ENCODE measurements around the gene HNRNPH1. TPM values are rescaled to one million over a fixed set of nuclear protein-coding genes. Genes with fewer than 3 reads are reported as not detected.

The HNRNPH1 gene
- total RNA-seq, 1 experiment from 2014 or later, result 972 TPM

- peaks cover 35% of the 10 kb centered on the region for H3K36me3 ChIP-seq (ENCODE audit: insufficient read depth, low read length, poor library complexity, severe bottlenecking)
- POLR2A ChIA-PET (ENCODE audit: low non-redundant PET), result interaction anchor here (0.5 to 1.4 kb wide), 9 partner anchors 10 to 1548 kb away, joined by 3 to 25 read pairs (median 4); no protein-coding TSS in a partner anchor
- peak overlapping the region; percentile 99 for H3K27ac ChIP-seq (ENCODE audit: low read depth, low read length, poor library complexity, severe bottlenecking)
- BruUV-seq (replicated peaks), result TSS peak; percentile 93
- H3K4me3 ChIP-seq (ENCODE audit: low read depth, low read length, poor library complexity, severe bottlenecking), result peak overlapping the region; percentile 91
- no peak for TF ChIP-seq CTCF (conservative IDR thresholded peaks at IDR 0.05; ENCODE audit: low read depth, low read length)
- TF ChIP-seq EZH2 (IDR thresholded peaks at IDR 0.05; ENCODE audit: borderline replicate concordance, low read depth, low read length, poor library complexity, severe bottlenecking), result no peak
- no peaks in the 10 kb centered on the region for H3K9me3 ChIP-seq (ENCODE audit: low read depth, low read length, poor library complexity, severe bottlenecking)
- DNase-seq (ENCODE audit: low spot score), result no peak
- H3K4me1 ChIP-seq (ENCODE audit: insufficient read depth, low read length, poor library complexity, severe bottlenecking), result peaks cover 20% of the 10 kb centered on the region
- intact Hi-C loops (cut with micrococcal nuclease; ENCODE audit: unreplicated experiment), result loop anchor here (1.0 kb wide), 1 partner anchor 108 kb away; the partner anchor contains the start of gene MAML1
- H3K27me3 ChIP-seq (replicated peaks; ENCODE audit: insufficient read depth, low read depth, low read length, poor library complexity), result no peaks in the 10 kb centered on the region
- CTCF ChIA-PET, result no interaction called here
These were observed 653 bp upstream of the HNRNPH1 start for GRCh38 chr5:179623906-179624741.

- Histone ChIP-seq H3K9me3 (ENCODE audit: low read depth, low read length, poor library complexity, severe bottlenecking) (no peaks in the 10 kb centered on the region), H3K4me3 (ENCODE audit: low read depth, low read length, poor library complexity, severe bottlenecking) (peak overlapping the region; percentile 91), H3K36me3 (ENCODE audit: insufficient read depth, low read length, poor library complexity, severe bottlenecking) (peaks cover 60% of the 10 kb centered on the region), H3K27ac (ENCODE audit: low read depth, low read length, poor library complexity, severe bottlenecking) (no peak overlapping the region), H3K4me1 (ENCODE audit: insufficient read depth, low read length, poor library complexity, severe bottlenecking) (peaks cover 45% of the 10 kb centered on the region), H3K27me3 (replicated peaks; ENCODE audit: insufficient read depth, low read depth, low read length, poor library complexity) (no peaks in the 10 kb centered on the region)
- TSS peak; percentile 34 for BruUV-seq (replicated peaks)
- intact Hi-C loops (cut with micrococcal nuclease; ENCODE audit: unreplicated experiment), result no loop called here
- ChIA-PET CTCF (no interaction called here), POLR2A (ENCODE audit: low non-redundant PET) (no interaction called here)
- DNase-seq (ENCODE audit: low spot score), result no peak
- no peak for TF ChIP-seq CTCF (conservative IDR thresholded peaks at IDR 0.05; ENCODE audit: low read depth, low read length)
- TF ChIP-seq EZH2 (IDR thresholded peaks at IDR 0.05; ENCODE audit: borderline replicate concordance, low read depth, low read length, poor library complexity, severe bottlenecking), result no peak
These were observed 1.8 kb downstream of the HNRNPH1 start for GRCh38 chr5:179621551-179622214.

GRCh38 chr5:179620703-179621350, 2.6 kb downstream of the HNRNPH1 start:
- ChIA-PET CTCF (no interaction called here), POLR2A (ENCODE audit: low non-redundant PET) (no interaction called here)
- H3K27me3 ChIP-seq (replicated peaks; ENCODE audit: insufficient read depth, low read depth, low read length, poor library complexity), result no peaks in the 10 kb centered on the region
- peak overlapping the region; percentile 91 for H3K4me3 ChIP-seq (ENCODE audit: low read depth, low read length, poor library complexity, severe bottlenecking)
- intact Hi-C loops (cut with micrococcal nuclease; ENCODE audit: unreplicated experiment), result no loop called here
- H3K27ac ChIP-seq (ENCODE audit: low read depth, low read length, poor library complexity, severe bottlenecking), result no peak overlapping the region
- no TSS peak for BruUV-seq (replicated peaks)
- no peaks in the 10 kb centered on the region for H3K9me3 ChIP-seq (ENCODE audit: low read depth, low read length, poor library complexity, severe bottlenecking)
- TF ChIP-seq CTCF (conservative IDR thresholded peaks at IDR 0.05; ENCODE audit: low read depth, low read length) (no peak), EZH2 (IDR thresholded peaks at IDR 0.05; ENCODE audit: borderline replicate concordance, low read depth, low read length, poor library complexity, severe bottlenecking) (no peak)
- DNase-seq (ENCODE audit: low spot score), result no peak
- peaks cover 46% of the 10 kb centered on the region for H3K4me1 ChIP-seq (ENCODE audit: insufficient read depth, low read length, poor library complexity, severe bottlenecking)
- H3K36me3 ChIP-seq (ENCODE audit: insufficient read depth, low read length, poor library complexity, severe bottlenecking), result peaks cover 68% of the 10 kb centered on the region
